CD4-positive, CD25-positive, alpha-beta regulatory T cell (primary cell): ENCODE measurements around the gene ANGPTL4. TPM values are rescaled to one million over a fixed set of nuclear protein-coding genes. Genes with fewer than 3 reads are reported as not detected.
"Not testable (repeated sequence)": the region's sequence is repeated elsewhere in the genome, so short reads cannot be mapped to it uniquely, and the experiment has no call there.

Source experiments
- ATAC-seq, 2 donors: fragments of 150-1000 bp; cut with Tn5 transposase; one replicate each; pipeline ENCODE4 v1.10.0; 2021; ENCODE audit warnings: low read depth in 2 of 2, moderate number of reproducible peaks in 2 of 2, moderate library complexity in 1 of 2
- DNase-seq, 3 donors: peaks; one replicate each; pipeline versions ENCODE4 v3.0.0 to v3.0.0-alpha.2; 2012 to 2022; ENCODE audit warnings: mixed read lengths in 1 of 3
- H3K27ac ChIP-seq: one replicate; pipeline ENCODE4 v1.7.0; 2013; ENCODE audit warnings: mild to moderate bottlenecking, low read length; ENCODE audit not compliant: insufficient read depth, poor library complexity, severe bottlenecking
- H3K27me3 ChIP-seq: one replicate; pipeline ENCODE4 v1.7.0; 2013; ENCODE audit warnings: low read length; ENCODE audit not compliant: control insufficient read depth, insufficient read depth
- H3K36me3 ChIP-seq: one replicate; pipeline ENCODE4 v1.7.0; 2013; ENCODE audit warnings: mild to moderate bottlenecking, low read length, moderate library complexity; ENCODE audit not compliant: control insufficient read depth, insufficient read depth
- H3K4me1 ChIP-seq: 2 replicates; pipeline ENCODE4 v1.7.0; 2013; ENCODE audit warnings: mild to moderate bottlenecking, low read length; ENCODE audit not compliant: insufficient read depth, control insufficient read depth, poor library complexity, severe bottlenecking
- H3K4me3 ChIP-seq: one replicate; pipeline ENCODE4 v1.7.0; 2013; ENCODE audit warnings: low read depth, mild to moderate bottlenecking, low read length, moderate library complexity
- H3K9me3 ChIP-seq, 2 experiments: 1 replicate in 1 of 2; 2 replicates in 1 of 2; pipeline ENCODE4 v1.7.0; 2013; ENCODE audit warnings: low read length in 2 of 2, mild to moderate bottlenecking in 1 of 2, moderate library complexity in 1 of 2; ENCODE audit not compliant: control insufficient read depth in 2 of 2
- H3K27ac Mint-ChIP-seq, 3 donors: one replicate each; pipeline ENCODE4 v1.8.0; 2020 to 2022; ENCODE audit warnings: mild to moderate bottlenecking in 3 of 3, mixed read lengths in 3 of 3, moderate library complexity in 2 of 3
- H3K27me3 Mint-ChIP-seq: one replicate; pipeline ENCODE4 v1.8.0; 2022; ENCODE audit warnings: mild to moderate bottlenecking, mixed read lengths
- H3K36me3 Mint-ChIP-seq: one replicate; pipeline ENCODE4 v1.8.0; 2020; ENCODE audit warnings: mixed read lengths
- H3K4me1 Mint-ChIP-seq, 4 donors: one replicate each; pipeline ENCODE4 v1.8.0; 2020 to 2022; ENCODE audit warnings: mixed read lengths in 4 of 4, mild to moderate bottlenecking in 1 of 4
- H3K4me3 Mint-ChIP-seq, 4 donors: one replicate each; pipeline ENCODE4 v1.8.0; 2020 to 2022; ENCODE audit warnings: mild to moderate bottlenecking in 4 of 4, mixed read lengths in 4 of 4, moderate library complexity in 3 of 4
- H3K9me3 Mint-ChIP-seq, 7 donors: one replicate each; pipeline ENCODE4 v1.8.0; 2020 to 2022; ENCODE audit warnings: mixed read lengths in 7 of 7, mild to moderate bottlenecking in 3 of 7, moderate library complexity in 2 of 7
- polyA plus RNA-seq, 4 donors: library from polyadenylated mRNA; unstranded; fragments of 300-500 nt; fragmentation: Illumina TruSeq; gene quantifications; one replicate each; pipeline ENCODE4 v1.2.3, GENCODE V29; 2021
- total RNA-seq: library from RNA; stranded (reverse); gene quantifications from one replicate; pipeline ENCODE4 v1.2.3, GENCODE V29; 2022

The ANGPTL4 gene
- total and polyA plus RNA-seq, 5 donors from 2014 or later = not detected

DNA sequence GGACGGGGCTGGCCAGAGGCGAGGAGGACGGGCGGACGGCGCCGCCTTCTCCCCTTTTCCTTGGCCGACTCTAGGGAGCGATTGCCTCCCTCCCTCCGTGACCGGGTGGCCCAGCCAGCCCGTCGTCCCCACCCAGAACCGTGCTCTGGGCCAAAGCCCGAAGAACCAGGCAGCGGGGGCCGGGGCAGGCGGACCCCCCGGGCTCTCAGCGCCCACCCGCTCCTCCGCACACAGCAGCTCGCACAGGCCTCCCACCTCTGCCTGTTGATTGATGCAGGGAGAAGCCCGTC is 39.8 kb downstream of the ANGPTL4 start:
- H3K27ac Mint-ChIP-seq = no peak overlapping the region
- no peaks in the 10 kb centered on the region for H3K9me3 ChIP-seq
- no peaks in the 10 kb centered on the region for H3K9me3 Mint-ChIP-seq
- no peaks in the 10 kb centered on the region for H3K4me1 Mint-ChIP-seq
- DNase-seq (no peak), ATAC-seq (no peak)
- H3K27ac ChIP-seq = no peak overlapping the region
- no peak overlapping the region for H3K4me3 ChIP-seq
- no peaks in the 10 kb centered on the region for H3K4me1 ChIP-seq
- no peaks in the 10 kb centered on the region for H3K27me3 ChIP-seq
- H3K36me3 ChIP-seq = peaks cover 20% of the 10 kb centered on the region
- H3K4me3 Mint-ChIP-seq = no peak overlapping the region
- peaks cover 9% of the 10 kb centered on the region for H3K36me3 Mint-ChIP-seq
- H3K27me3 Mint-ChIP-seq = no peaks in the 10 kb centered on the region

DNA sequence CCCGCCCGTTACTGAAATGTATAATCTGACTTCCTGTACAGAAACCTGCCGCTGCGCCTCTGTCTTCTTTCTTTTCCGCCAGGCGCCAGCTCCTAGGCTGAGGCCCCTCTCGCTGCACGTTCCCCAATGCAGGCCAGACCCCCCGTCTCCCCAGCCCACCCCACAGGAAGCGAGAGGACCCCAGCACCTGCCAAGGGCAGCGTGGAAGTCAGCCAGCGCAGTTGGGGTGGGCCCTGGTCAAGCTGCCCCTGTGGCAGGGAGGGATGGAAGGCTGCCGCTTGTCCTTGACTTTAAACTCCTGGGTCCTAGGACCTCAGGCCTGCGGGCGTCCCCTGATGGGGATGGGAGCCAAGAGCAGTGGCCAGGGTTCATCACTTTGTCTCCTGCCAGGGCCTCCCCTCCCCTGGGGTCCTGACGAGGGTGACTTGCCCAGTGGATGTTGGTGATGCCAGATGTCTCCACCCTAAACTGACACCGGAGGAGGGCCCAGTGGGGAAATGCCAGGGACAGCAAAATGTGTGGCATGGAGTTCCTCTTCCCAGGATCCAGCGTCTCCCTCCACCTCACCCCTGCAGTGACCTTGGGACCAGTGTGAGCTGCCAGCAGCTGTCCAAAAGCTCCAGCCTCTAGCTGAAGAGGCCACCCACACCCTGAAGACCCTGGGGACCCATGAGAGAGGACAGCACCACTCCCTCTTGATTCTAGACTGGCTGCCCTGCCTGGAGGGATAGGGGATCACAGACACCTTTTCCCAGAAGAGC is 40.6 kb downstream of the ANGPTL4 start:
- peaks cover 20% of the 10 kb centered on the region for H3K36me3 ChIP-seq

DNA sequence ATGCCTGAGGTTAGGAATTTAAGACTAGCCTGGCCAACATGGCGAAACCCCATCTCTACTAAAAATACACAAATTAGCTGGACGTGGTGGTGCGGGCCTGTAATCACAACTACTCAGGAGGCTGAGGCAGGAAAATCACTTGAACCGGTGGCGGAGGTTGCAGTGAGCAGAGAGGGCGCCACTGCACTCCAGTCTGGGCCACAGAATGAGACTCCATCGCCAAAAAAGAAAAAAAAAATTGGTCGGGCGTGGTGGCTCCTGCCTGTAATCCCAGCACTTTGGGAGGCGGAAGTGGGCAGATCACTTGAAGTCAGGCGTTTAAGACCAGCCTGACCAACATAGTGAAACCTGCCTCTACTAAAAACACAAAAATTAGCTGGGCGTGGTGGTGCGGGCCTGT is 46.8 kb downstream of the ANGPTL4 start:
- not testable (repeated sequence) for H3K36me3 ChIP-seq, ATAC-seq, DNase-seq, H3K4me3 Mint-ChIP-seq, H3K27me3 ChIP-seq, H3K36me3 Mint-ChIP-seq, H3K27me3 Mint-ChIP-seq, H3K4me3 ChIP-seq, H3K4me1 ChIP-seq, H3K27ac ChIP-seq, H3K9me3 Mint-ChIP-seq, H3K27ac Mint-ChIP-seq, H3K9me3 ChIP-seq
- H3K4me1 Mint-ChIP-seq = peaks cover 4 to 11% (median 8%) of the 10 kb centered on the region in 4 donors

More for the DNA sequence above, 40.6 kb downstream of the ANGPTL4 start:
- ATAC-seq = no peak
- H3K36me3 Mint-ChIP-seq = peaks cover 9% of the 10 kb centered on the region
- Histone ChIP-seq H3K4me1 (no peaks in the 10 kb centered on the region), H3K27me3 (no peaks in the 10 kb centered on the region), H3K4me3 (no peak overlapping the region), H3K9me3 (no peaks in the 10 kb centered on the region), H3K27ac (no peak overlapping the region)
- H3K4me3 Mint-ChIP-seq = no peak overlapping the region
- no peak overlapping the region for H3K27ac Mint-ChIP-seq
- H3K27me3 Mint-ChIP-seq = no peaks in the 10 kb centered on the region
- no peak for DNase-seq
- H3K9me3 Mint-ChIP-seq = no peaks in the 10 kb centered on the region
- H3K4me1 Mint-ChIP-seq = no peaks in the 10 kb centered on the region

DNA sequence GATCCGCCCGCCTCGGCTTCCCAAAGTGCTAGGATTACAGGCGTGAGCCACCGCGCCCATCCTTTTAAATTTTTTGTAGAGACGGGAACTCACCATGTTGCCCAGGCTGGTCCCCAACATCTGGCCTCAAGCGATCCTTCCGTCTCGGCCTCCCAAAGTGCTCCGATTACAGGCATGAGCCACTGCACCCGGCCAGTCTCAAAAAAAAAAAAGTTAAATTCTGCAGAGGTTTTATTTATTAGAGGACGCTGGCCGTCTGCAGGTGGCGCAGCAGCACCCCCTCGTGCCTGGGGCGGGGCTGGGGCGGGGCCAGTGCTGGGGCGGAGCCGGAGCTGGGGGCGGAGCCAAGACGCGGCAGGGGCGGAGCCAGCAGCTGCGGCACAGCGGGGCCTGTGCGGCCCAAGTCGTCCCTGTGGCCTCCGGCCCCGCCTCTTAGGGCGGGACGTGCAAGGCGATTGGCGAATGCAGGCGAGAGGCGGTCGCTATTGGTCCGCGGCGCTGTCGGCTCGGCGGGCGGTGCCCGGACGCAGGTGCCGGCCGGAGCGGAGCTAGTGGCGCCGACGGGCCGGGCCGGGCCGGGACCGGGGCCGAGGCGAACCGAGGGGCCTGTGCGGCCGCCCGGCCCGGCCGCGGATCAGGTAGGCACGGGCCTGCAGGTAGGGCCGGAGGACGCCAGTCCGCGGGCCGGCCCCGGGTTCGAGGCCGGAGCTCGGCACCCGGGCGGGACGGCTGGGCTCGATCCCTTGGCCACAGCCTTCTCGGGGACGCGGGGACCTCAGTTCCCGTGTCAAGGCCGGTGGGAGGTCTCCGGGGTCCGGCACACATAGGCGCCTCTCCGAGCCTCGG is 49.1 kb downstream of the ANGPTL4 start, which contains the start of gene MARCHF2:
Gene MARCHF2 (plus strand): TSS at position 523 of the 846 bp plus-strand sequence. CDS start 8,536 bp downstream, outside the sequence.
- H3K9me3 ChIP-seq = no peaks in the 10 kb centered on the region
- peak within 1 kb of the TSS; percentile 82 for H3K4me3 ChIP-seq
- Mint-ChIP-seq H3K27me3 (no peaks in the 10 kb centered on the region), H3K4me1 (peaks cover 4 to 12% (median 8%) of the 10 kb centered on the region in 4 donors), H3K9me3 (no peaks in the 10 kb centered on the region), H3K36me3 (no peaks in the 10 kb centered on the region), H3K27ac (peak within 1 kb of the TSS; percentile 56 to 69 (median 64)), H3K4me3 (peak within 1 kb of the TSS; percentile 83 to 91 (median 84))
- H3K4me1 ChIP-seq = peaks cover 10% of the 10 kb centered on the region
- DNase-seq = peak; percentile 93 to 97 (median 93)
- H3K36me3 ChIP-seq = no peaks in the 10 kb centered on the region
- ATAC-seq = peak; percentile 99 to 100
- no peak within 1 kb of the TSS for H3K27ac ChIP-seq
- H3K27me3 ChIP-seq = no peaks in the 10 kb centered on the region

GRCh38 chr19:8413629-8413995 is 49.7 kb downstream of the ANGPTL4 start:
- Mint-ChIP-seq H3K36me3 (no peaks in the 10 kb centered on the region), H3K27me3 (no peaks in the 10 kb centered on the region), H3K9me3 (no peaks in the 10 kb centered on the region), H3K4me3 (peak overlapping the region; percentile 83 to 91 (median 84)), H3K27ac (peak overlapping the region; percentile 12 to 64 (median 56)), H3K4me1 (peaks cover 4 to 12% (median 8%) of the 10 kb centered on the region in 4 donors)
- H3K36me3 ChIP-seq = peaks cover 2% of the 10 kb centered on the region
- no peaks in the 10 kb centered on the region for H3K27me3 ChIP-seq
- H3K27ac ChIP-seq = no peak overlapping the region
- peaks cover 10% of the 10 kb centered on the region for H3K4me1 ChIP-seq
- DNase-seq (peak in 1 of 3 donors; percentile 33), ATAC-seq (no peak)
- H3K9me3 ChIP-seq = no peaks in the 10 kb centered on the region
- peak overlapping the region; percentile 82 for H3K4me3 ChIP-seq

GRCh38 chr19:8416796-8417195 is 52.8 kb downstream of the ANGPTL4 start:
- Mint-ChIP-seq H3K27ac (no peak overlapping the region), H3K36me3 (no peaks in the 10 kb centered on the region), H3K9me3 (no peaks in the 10 kb centered on the region), H3K27me3 (no peaks in the 10 kb centered on the region), H3K4me1 (peaks cover 4 to 12% (median 8%) of the 10 kb centered on the region in 4 donors), H3K4me3 (no peak overlapping the region)
- Histone ChIP-seq H3K36me3 (peaks cover 4% of the 10 kb centered on the region), H3K27ac (no peak overlapping the region), H3K9me3 (no peaks in the 10 kb centered on the region), H3K27me3 (no peaks in the 10 kb centered on the region), H3K4me3 (no peak overlapping the region), H3K4me1 (peaks cover 10% of the 10 kb centered on the region)
- ATAC-seq (no peak), DNase-seq (no peak)

- Histone ChIP-seq H3K4me3 (no peak overlapping the region), H3K36me3 (peaks cover 15% of the 10 kb centered on the region), H3K4me1 (no peaks in the 10 kb centered on the region), H3K27ac (no peak overlapping the region), H3K9me3 (no peaks in the 10 kb centered on the region), H3K27me3 (no peaks in the 10 kb centered on the region)
- DNase-seq (no peak), ATAC-seq (no peak)
- Mint-ChIP-seq H3K9me3 (no peaks in the 10 kb centered on the region), H3K4me1 (no peaks in the 10 kb centered on the region), H3K36me3 (peaks cover 7% of the 10 kb centered on the region), H3K4me3 (peak overlapping the region in 1 of 4 donors; percentile 81), H3K27me3 (no peaks in the 10 kb centered on the region), H3K27ac (no peak overlapping the region)
Measured at GRCh38 chr19:8421484-8422461, 57.8 kb downstream of the ANGPTL4 start.
